ENCODE results near the gene FER. TPM values are rescaled to one million over a fixed set of nuclear protein-coding genes. Genes with fewer than 3 reads are reported as not detected.

Gene FER
- total and polyA plus RNA-seq, 10 of the 15 experiments (the other 5 are each of a cell fraction or from before 2014, with no cell fraction given) = 4.4 to 19.1 (median 9.6) TPM

DNA sequence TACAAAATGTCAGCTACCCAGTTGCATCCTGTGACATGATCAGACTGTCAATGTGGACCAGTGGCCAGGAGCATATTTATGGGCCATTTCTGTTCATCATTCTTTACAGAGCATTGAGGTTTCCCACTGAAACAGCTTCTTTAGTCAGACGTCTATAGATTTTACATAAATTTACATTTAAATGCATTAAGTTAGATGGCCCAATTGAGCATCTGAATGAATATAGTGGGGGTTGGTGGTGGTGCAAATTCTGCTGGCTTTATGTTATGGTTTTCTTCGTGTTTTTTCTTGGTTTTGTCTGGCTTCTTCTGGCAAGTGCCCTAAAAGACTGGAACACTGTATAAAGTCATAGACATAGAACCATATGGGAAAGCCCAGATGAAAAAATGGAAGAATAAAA, 448.0 kb downstream of the FER start:
- H3K4me2 ChIP-seq (ENCODE audit: control insufficient read depth, insufficient read depth) = no peak overlapping the region
- no peak for FAIRE-seq
- in situ Hi-C loops (cut with MboI) (no loop called here), intact Hi-C loops (cut with micrococcal nuclease; ENCODE audit: unreplicated experiment) (no loop called here)
- ChIA-PET SMC1A (ENCODE audit: uncharacterized antibody, unreplicated experiment) (no interaction called here), POLR2A (no interaction called here), CTCF (interaction anchor here (0.5 kb wide), 1 partner anchor 673 kb away, joined by 3 read pairs; no protein-coding TSS in a partner anchor), RAD21 (ENCODE audit: unreplicated experiment) (no interaction called here)
- no peaks in the 10 kb centered on the region for H3K27me3 ChIP-seq (replicated peaks in 1 of 2; ENCODE audit: control insufficient read depth in 2 of 2, insufficient read depth in 2 of 2, low read length in 1 of 2)
- H3K36me3 ChIP-seq (ENCODE audit: control insufficient read depth in 2 of 2, insufficient read depth in 2 of 2, low read length in 1 of 2) = no peaks in the 10 kb centered on the region
- no TSS peak for BruUV-seq (replicated peaks)
- 97% methylated on average over 2 of the region's 2 CpGs for WGBS (ENCODE audit: insufficient coverage, insufficient replicate concordance, low lambda C conversion rate, missing lambda C conversion rate)
- H3K4me3 ChIP-seq = no peak overlapping the region
- H3K9me3 ChIP-seq (replicated peaks; ENCODE audit: control insufficient read depth, insufficient read depth, low read length) = no peaks in the 10 kb centered on the region
- no peak overlapping the region for H3K27ac ChIP-seq (ENCODE audit: control insufficient read depth, insufficient read depth)
- H4K20me1 ChIP-seq (ENCODE audit: control insufficient read depth, insufficient read depth) = no peaks in the 10 kb centered on the region
- no peaks in the 10 kb centered on the region for H3K79me2 ChIP-seq (ENCODE audit: control insufficient read depth, insufficient read depth, low read length)
- no peak for ATAC-seq
- no peak overlapping the region for H2AFZ ChIP-seq (ENCODE audit: control insufficient read depth, low read depth, low read length)
- no peak for DNase-seq (ENCODE audit: low read depth, low spot score)
- H3K4me1 ChIP-seq (ENCODE audit: control insufficient read depth, insufficient read depth, low read length) = peaks cover 5% of the 10 kb centered on the region
- no peak overlapping the region for H3K9ac ChIP-seq (ENCODE audit: control insufficient read depth, insufficient read depth, low read length)
- TF ChIP-seq ZNF274 (IDR thresholded peaks at IDR 0.05; ENCODE audit: insufficient read depth, insufficient read length) = no peak
- TF ChIP-seq ZBTB4 (CRISPR knock-in tag; IDR thresholded peaks at IDR 0.05) = no peak
- TF ChIP-seq ZSCAN29 (IDR thresholded peaks at IDR 0.05) = no peak
- TF ChIP-seq, protein P1, sequence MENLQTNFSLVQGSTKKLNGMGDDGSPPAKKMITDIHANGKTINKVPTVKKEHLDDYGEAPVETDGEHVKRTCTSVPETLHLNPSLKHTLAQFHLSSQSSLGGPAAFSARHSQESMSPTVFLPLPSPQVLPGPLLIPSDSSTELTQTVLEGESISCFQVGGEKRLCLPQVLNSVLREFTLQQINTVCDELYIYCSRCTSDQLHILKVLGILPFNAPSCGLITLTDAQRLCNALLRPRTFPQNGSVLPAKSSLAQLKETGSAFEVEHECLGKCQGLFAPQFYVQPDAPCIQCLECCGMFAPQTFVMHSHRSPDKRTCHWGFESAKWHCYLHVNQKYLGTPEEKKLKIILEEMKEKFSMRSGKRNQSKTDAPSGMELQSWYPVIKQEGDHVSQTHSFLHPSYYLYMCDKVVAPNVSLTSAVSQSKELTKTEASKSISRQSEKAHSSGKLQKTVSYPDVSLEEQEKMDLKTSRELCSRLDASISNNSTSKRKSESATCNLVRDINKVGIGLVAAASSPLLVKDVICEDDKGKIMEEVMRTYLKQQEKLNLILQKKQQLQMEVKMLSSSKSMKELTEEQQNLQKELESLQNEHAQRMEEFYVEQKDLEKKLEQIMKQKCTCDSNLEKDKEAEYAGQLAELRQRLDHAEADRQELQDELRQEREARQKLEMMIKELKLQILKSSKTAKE (IDR thresholded peaks at IDR 0.05; ENCODE audit: low read depth, poor library complexity, severe bottlenecking) = no peak
- TF ChIP-seq NR2C2 (IDR thresholded peaks at IDR 0.05; ENCODE audit: borderline replicate concordance, control insufficient read depth, insufficient read length, low read depth) = no peak
- no peak for TF ChIP-seq GABPA (IDR thresholded peaks at IDR 0.05; ENCODE audit: low read depth)
- TF ChIP-seq SIX5 (IDR thresholded peaks at IDR 0.05; ENCODE audit: low read depth, low read length, severe bottlenecking) = no peak
- no peak for TF ChIP-seq FOS (IDR thresholded peaks at IDR 0.05; ENCODE audit: borderline replicate concordance, extremely low read depth, insufficient read length)
- no peak for TF ChIP-seq IRF5 (IDR thresholded peaks at IDR 0.05; ENCODE audit: borderline replicate concordance)
- TF ChIP-seq ZBTB11 (CRISPR knock-in tag; IDR thresholded peaks at IDR 0.05) = no peak
- TF ChIP-seq PAX5 (IDR thresholded peaks at IDR 0.05; ENCODE audit: borderline replicate concordance, low read depth, low read length) = no peak
